KMS-11 (cell line): ENCODE results near the gene KLHL29.

Source experiments
- H2AFZ ChIP-seq: fragments of 200-600 bp; sonication (generic); 2 replicates; pipeline ENCODE4 v1.6.1; 2016; ENCODE audit warnings: antibody characterized with exemption, mixed run types, low read depth
- H3K27ac ChIP-seq: fragments of 200-600 bp; sonication (generic); 2 replicates; pipeline ENCODE4 v1.6.1; 2016; ENCODE audit warnings: mild to moderate bottlenecking, mixed run types
- H3K27me3 ChIP-seq: fragments of 200-600 bp; sonication (generic); 2 replicates; pipeline ENCODE4 v1.6.1; 2017; ENCODE audit warnings: mild to moderate bottlenecking, low read depth, mixed run types, moderate library complexity; ENCODE audit not compliant: insufficient read depth
- H3K36me3 ChIP-seq: fragments of 200-600 bp; sonication (generic); 2 replicates; pipeline ENCODE4 v1.6.1; 2017; ENCODE audit warnings: mild to moderate bottlenecking, mixed run types; ENCODE audit not compliant: insufficient read depth
- H3K4me1 ChIP-seq: fragments of 200-600 bp; sonication (generic); 2 replicates; pipeline ENCODE4 v1.6.1; 2016; ENCODE audit warnings: mild to moderate bottlenecking, low read depth, mixed run types; ENCODE audit not compliant: poor library complexity, severe bottlenecking
- H3K4me2 ChIP-seq: fragments of 200-600 bp; sonication (generic); 2 replicates; pipeline ENCODE4 v1.7.0; 2016; ENCODE audit warnings: mild to moderate bottlenecking, mixed run types
- H3K4me3 ChIP-seq: fragments of 200-600 bp; sonication (generic); IDR thresholded peaks from 2 replicates; pipeline ENCODE4 v1.6.1; 2017; ENCODE audit warnings: low read depth, low read length, mixed read lengths; ENCODE audit not compliant: insufficient read depth
- H3K79me2 ChIP-seq: fragments of 200-600 bp; sonication (generic); 2 replicates; pipeline ENCODE4 v1.6.1; 2016; ENCODE audit warnings: low read depth, mixed run types; ENCODE audit not compliant: insufficient read depth
- H3K9ac ChIP-seq: fragments of 200-600 bp; sonication (generic); 2 replicates; pipeline ENCODE4 v1.6.1; 2016; ENCODE audit warnings: mild to moderate bottlenecking, mixed run types
- H4K20me1 ChIP-seq: fragments of 200-600 bp; sonication (generic); 2 replicates; pipeline ENCODE4 v1.6.1; 2016; ENCODE audit warnings: mild to moderate bottlenecking, mixed run types; ENCODE audit not compliant: insufficient read depth
- TF ChIP-seq, protein P1 (sequence below): fragments of 200-600 bp; sonication (generic); conservative IDR thresholded peaks from 2 replicates; pipeline ENCODE4 v1.6.1; 2017; ENCODE audit warnings: low read depth, mild to moderate bottlenecking, antibody characterized with exemption, low read length, moderate library complexity, mixed read lengths

KLHL29 gene

DNA sequence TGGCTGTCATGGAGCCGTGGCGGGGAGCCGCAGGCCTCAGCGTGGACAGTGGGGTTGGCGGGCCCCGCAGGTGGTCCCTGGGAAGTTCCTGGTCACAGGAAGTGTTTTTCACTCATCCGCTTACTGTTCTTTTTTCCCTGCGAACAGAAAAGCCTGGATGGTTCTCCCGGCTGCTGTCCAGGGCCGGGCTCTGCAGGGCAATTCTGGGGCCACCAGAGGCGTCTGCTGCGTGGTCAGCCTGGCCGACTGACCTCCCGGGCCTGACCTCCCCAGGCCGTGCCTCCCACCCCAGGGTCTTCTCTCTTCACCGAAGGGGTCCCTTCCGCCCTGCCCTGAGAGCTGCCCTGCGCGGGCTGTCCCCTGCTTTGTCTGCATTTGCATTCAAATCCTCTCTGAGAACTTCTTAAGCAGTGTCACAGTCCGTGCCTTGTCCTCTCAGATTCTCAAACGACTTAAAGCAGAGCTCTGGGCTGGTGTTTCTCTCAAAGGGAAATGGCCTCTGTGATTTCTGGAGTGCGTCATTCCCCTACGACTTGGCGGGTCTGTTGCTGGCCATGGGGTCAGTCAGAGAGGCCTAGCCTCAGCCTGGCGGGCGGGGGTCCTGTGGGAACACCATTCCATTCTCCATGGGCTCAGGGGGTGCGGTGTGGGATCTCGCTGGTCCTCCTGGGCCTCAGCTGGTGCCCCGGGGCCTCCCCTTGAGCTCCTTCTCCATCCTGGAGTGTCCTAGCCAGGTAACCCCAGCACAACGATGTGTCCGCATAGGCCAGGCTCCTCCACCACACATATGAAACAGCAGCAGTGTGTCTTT lies 38.3 kb downstream of the KLHL29 start:
- Histone ChIP-seq H3K9ac (no peak overlapping the region), H4K20me1 (no peaks in the 10 kb centered on the region), H3K27ac (no peak overlapping the region), H3K79me2 (no peaks in the 10 kb centered on the region), H3K27me3 (no peaks in the 10 kb centered on the region), H3K4me3 (no peak overlapping the region), H3K4me2 (no peak overlapping the region), H2AFZ (no peak overlapping the region), H3K4me1 (no peaks in the 10 kb centered on the region), H3K36me3 (no peaks in the 10 kb centered on the region)
- TF ChIP-seq, protein P1, sequence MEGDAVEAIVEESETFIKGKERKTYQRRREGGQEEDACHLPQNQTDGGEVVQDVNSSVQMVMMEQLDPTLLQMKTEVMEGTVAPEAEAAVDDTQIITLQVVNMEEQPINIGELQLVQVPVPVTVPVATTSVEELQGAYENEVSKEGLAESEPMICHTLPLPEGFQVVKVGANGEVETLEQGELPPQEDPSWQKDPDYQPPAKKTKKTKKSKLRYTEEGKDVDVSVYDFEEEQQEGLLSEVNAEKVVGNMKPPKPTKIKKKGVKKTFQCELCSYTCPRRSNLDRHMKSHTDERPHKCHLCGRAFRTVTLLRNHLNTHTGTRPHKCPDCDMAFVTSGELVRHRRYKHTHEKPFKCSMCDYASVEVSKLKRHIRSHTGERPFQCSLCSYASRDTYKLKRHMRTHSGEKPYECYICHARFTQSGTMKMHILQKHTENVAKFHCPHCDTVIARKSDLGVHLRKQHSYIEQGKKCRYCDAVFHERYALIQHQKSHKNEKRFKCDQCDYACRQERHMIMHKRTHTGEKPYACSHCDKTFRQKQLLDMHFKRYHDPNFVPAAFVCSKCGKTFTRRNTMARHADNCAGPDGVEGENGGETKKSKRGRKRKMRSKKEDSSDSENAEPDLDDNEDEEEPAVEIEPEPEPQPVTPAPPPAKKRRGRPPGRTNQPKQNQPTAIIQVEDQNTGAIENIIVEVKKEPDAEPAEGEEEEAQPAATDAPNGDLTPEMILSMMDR, result no peak

DNA sequence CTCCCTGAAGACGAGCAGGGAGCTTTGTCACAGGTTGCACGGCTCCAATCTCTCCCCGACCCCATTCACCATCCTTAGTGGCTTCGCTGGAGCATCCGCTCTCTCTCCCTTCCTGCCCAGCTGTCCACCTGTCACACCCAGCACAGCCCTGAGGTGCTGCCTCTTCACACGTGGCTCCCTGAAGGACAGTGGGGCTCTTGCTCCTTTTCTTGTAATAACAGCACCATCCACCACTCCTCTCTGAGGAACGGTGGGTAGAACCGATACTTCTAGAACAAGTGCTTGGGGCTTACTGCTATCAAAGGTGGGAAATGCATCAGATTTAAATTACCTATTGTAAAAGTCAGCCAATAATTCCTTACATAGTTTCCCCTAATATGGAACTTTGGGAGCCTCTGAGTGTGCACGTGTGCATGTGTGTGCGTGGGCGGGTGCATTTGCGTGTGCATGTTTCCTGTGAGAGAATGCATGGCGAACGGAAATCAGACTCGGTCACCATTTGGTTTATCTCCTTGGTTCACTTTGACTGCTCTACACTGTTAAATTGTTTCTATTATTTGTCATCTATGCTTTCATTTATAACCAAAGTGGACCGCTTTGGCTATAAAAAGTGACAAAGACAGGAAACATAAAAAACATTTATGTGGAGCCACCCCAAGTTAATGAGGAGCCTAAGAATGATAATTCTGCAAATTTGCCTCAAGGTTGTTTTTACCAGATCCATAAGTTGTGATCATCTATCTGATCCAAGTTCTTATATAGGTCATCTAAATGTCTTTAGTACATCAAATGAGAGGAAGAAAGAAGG lies 39.1 kb downstream of the KLHL29 start:
- TF ChIP-seq, protein P1, result no peak
- no peak overlapping the region for H3K4me2 ChIP-seq
- no peaks in the 10 kb centered on the region for H3K36me3 ChIP-seq
- H3K79me2 ChIP-seq, result no peaks in the 10 kb centered on the region
- no peaks in the 10 kb centered on the region for H3K4me1 ChIP-seq
- no peak overlapping the region for H3K9ac ChIP-seq
- no peaks in the 10 kb centered on the region for H4K20me1 ChIP-seq
- H3K27ac ChIP-seq, result no peak overlapping the region
- H3K27me3 ChIP-seq, result no peaks in the 10 kb centered on the region
- no peak overlapping the region for H2AFZ ChIP-seq
- no peak overlapping the region for H3K4me3 ChIP-seq

DNA sequence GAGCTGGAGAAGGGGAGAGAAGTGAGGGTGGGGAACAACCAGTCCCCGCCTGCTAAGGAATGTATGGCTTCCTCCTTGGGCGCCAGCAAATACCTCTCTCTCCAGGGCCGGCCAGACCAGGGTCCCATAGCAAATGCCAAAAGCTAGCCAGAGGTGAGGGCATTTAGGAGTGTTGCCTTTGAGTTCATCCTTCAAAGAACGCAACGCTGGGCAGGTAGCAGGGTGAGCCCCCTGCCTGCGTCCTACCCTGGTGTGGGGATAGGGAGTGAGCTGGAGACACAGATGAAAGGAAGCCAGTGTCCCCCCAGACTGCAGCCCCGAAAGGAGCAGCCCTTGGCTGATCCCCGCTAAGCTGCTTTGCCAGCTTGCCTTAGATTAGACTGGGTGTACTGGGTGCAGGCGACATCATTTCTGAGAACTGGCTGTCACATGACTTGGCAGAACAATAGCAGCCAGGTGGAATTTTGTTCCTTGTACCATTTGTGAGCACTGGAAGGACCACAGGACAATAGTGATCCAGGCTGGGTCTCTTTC lies 40.4 kb downstream of the KLHL29 start:
- TF ChIP-seq, protein P1, result no peak
- no peak overlapping the region for H3K9ac ChIP-seq
- H3K36me3 ChIP-seq, result no peaks in the 10 kb centered on the region
- H3K4me2 ChIP-seq, result no peak overlapping the region
- no peaks in the 10 kb centered on the region for H4K20me1 ChIP-seq
- H3K79me2 ChIP-seq, result no peaks in the 10 kb centered on the region
- no peaks in the 10 kb centered on the region for H3K4me1 ChIP-seq
- H2AFZ ChIP-seq, result no peak overlapping the region
- no peaks in the 10 kb centered on the region for H3K27me3 ChIP-seq
- no peak overlapping the region for H3K4me3 ChIP-seq
- H3K27ac ChIP-seq, result no peak overlapping the region

DNA sequence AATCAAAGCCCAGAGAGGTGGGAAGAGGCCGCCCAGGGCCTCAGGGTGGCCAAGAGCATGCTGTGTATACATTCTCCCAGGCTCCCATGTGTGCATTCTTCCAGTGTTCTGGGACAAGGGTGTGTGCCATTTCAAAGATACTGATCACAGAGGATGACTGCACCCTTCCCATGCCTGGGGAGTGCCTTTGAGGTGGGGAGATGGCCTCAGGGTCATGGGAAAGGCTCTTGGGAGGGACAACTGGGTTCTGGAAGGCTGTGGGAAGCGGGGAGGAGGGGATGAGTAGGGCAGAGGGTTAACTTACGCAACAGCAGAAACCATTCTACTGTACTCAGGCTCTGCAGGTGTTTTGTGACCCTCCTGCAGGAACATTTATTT lies 40.9 kb downstream of the KLHL29 start:
- Histone ChIP-seq H3K27me3 (no peaks in the 10 kb centered on the region), H3K9ac (no peak overlapping the region), H3K36me3 (no peaks in the 10 kb centered on the region), H2AFZ (no peak overlapping the region), H3K79me2 (no peaks in the 10 kb centered on the region), H3K4me1 (no peaks in the 10 kb centered on the region), H3K4me3 (no peak overlapping the region), H3K4me2 (no peak overlapping the region), H4K20me1 (no peaks in the 10 kb centered on the region), H3K27ac (no peak overlapping the region)
- TF ChIP-seq, protein P1, result no peak
